OCI-LY3 (cell line): ENCODE data around the gene KLHL6.

ENCODE experiments used
- EZH2phosphoT487 ChIP-seq: fragments of 200-600 bp; shearing (Covaris generic); IDR thresholded peaks from 2 replicates; pipeline ENCODE4 v1.6.1; 2018; ENCODE audit warnings: antibody characterized with exemption, mixed run types, low read depth
- TF ChIP-seq, protein P1 (sequence below): fragments of 200-600, 300-600 bp; sonication (generic); IDR thresholded peaks from 2 replicates; pipeline ENCODE4 v1.5.1; 2014; ENCODE audit warnings: antibody characterized with exemption, low read length, low read depth

DNA sequence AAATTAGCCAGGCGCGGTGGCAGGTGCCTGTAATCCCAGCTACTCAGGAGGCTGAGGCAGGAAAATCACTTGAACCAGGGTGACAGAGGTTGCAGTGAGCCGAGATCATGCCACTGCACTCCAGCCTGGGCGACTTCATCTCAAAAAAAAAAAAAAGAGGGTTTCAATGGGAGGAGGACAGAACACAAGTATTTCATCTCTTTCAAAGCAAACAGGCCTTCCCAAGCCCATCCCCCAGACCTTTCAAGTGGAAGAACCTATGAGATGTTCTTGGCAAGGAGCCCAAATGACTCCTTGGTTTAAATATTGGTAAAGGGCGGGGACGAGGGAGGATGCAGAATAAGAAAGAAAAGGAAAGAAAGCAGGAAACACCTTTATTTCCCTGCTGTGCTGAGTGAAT is 64.9 kb downstream of the KLHL6 start:
- TF ChIP-seq, protein P1, sequence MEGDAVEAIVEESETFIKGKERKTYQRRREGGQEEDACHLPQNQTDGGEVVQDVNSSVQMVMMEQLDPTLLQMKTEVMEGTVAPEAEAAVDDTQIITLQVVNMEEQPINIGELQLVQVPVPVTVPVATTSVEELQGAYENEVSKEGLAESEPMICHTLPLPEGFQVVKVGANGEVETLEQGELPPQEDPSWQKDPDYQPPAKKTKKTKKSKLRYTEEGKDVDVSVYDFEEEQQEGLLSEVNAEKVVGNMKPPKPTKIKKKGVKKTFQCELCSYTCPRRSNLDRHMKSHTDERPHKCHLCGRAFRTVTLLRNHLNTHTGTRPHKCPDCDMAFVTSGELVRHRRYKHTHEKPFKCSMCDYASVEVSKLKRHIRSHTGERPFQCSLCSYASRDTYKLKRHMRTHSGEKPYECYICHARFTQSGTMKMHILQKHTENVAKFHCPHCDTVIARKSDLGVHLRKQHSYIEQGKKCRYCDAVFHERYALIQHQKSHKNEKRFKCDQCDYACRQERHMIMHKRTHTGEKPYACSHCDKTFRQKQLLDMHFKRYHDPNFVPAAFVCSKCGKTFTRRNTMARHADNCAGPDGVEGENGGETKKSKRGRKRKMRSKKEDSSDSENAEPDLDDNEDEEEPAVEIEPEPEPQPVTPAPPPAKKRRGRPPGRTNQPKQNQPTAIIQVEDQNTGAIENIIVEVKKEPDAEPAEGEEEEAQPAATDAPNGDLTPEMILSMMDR = no peak
- TF ChIP-seq EZH2phosphoT487 = no peak
